T-helper 22 cell (primary cell): Measurements from ENCODE around the gene HHATL.

Experiments used
- DNase-seq: peaks from one replicate; pipeline ENCODE4 v3.0.0-alpha.2; 2020; ENCODE audit warnings: low read depth

The HHATL gene

GRCh38 chr3:42712688-42713372 lies 10.2 kb upstream of the HHATL start:
- no peak for DNase-seq

DNA sequence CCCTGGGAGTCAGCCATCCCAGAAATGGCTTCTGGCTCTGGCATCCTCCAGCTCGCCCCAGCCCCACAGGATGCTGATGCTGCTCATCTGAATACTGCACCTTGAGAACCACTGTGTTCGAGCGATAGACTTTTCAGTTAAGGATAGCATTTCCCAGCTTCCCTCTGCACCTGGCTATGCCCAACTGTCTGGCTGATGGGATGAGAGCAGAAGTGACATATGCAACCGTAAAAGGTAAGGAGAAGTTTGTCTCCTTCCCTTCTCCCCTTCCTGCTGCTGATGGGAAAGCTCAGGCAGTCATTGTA lies 9.7 kb upstream of the HHATL start:
- no peak for DNase-seq

DNA sequence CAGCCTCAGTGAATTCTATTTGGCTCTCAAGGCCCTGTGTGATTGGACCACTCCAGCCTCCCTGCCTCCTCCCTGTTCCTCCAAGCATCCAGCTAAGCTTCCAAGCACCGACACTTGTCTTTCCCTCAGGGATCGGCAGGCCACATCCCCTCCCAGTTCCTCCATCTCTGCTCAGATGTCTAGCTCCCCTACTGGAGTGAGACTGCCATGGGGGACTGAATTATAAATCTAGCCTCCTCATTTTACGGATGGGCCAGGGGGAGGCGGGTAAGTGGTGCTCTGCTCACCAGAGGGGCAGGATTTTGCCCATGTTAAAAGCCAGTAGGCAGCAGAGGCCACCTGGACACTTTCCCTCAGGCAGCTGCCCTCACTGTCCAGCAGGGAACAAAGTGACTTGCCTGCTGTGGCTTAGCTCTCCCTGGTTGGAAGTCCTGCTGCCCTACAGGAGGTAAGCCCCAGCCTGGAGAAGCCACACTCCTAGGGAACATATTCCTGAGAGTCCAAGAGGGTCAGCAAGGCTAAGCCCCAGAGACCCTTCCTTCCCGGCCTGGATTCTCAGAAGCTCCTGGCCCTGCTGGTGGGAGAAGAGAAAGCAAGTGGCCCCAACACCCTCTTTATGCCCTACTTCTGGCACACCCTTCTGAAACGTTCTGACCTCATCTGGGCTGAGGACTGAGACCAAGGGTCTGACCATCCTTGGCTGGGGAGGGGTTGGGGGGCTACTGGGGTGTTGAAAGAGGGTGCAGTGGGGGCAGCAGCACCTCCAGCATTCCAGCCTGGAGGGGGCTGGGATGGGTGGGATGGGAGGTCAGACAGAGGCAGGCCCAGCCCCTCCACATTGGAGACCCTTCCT lies 9.1 kb upstream of the HHATL start:
- DNase-seq, result no peak

DNA sequence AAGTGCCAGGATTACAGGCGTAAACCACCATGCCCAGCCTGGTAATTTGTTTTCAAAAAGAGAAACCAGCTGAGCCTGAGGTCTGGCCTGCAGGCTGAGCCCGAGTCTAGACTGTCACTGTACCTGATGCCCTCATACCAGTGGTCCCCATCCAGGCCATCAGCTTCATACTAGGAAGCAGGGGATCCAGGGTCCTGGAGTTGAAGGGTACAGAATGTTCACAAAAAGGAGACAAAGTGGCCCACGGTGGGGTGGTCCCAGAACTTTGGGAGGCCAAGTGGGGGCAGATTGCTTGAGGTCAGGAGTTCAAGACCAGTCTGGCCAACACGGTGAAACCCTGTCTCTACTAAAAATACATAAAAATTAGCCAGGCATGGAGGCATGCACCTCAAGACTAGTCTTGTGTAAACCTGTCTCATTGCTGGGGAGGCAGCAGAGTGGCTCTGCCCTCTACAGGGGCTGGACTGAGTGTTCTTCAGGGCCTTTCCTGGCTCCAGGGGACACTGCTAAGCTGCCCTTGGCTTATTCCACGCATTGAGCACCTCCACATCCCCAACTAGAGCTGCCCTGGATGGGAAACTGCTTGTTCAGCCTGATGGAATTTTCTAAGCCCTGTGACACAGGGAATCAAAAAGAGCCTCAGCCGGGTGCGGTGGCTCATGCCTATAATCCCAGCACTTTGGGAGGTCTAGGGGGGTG lies 7.9 kb upstream of the HHATL start:
- no peak for DNase-seq

DNA sequence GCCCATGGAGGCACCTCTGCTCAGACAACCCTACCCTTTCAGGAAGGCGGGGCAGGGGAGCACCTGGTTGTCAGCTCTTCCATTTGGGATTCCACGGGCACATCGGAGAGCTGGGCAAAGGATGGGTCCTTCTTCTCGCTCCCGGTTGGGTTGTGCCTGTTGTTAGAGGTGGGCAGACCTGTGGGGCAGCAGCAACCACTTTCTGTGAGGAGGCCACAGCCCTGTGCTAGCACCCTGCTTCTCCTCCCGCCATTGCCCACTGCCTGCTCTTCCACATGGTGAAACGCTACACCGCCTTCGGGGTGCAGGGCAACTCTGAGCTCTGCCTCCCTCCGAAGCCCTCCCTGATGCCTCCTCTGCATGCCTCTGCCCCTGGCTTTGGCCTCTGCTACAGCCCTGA lies 7.0 kb upstream of the HHATL start:
- DNase-seq, result no peak

- no peak for DNase-seq
These were observed 6.1 kb upstream of the HHATL start for GRCh38 chr3:42708611-42709151.

DNA sequence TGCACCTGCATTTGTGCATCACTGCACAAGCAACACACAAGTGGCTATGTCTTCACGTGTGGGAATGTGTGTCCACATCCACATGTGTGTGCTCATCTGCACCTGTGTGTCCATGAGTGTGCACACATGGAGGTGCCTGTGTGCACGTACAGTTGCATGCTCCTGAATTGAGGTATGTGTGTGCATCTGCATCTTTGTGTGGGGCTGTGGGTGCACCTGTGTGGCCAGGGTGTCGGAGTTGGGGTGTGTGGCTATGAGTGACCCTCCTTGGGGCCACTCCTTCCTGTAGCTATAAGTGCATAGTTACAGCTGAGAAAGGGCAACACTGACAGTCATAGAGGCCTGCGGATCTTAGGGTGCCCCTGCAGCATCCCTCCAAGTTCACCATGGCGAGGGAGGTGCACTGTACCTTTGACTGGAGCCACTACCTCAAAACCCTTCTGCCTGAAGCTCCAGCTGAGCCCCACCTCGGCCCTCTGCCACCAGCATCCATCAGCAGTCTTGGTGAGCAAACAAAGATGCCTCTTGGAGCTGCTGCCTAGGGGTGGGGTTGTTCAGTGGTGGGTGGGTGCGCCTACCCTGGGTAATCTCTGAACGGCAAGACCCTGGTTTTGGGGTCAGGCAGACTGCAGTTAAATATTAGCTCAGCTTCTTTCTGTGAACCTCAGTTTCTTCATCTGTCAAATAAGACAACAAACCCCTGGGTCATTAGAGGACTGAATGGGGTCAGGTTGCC lies 5.2 kb upstream of the HHATL start:
- no peak for DNase-seq

DNA sequence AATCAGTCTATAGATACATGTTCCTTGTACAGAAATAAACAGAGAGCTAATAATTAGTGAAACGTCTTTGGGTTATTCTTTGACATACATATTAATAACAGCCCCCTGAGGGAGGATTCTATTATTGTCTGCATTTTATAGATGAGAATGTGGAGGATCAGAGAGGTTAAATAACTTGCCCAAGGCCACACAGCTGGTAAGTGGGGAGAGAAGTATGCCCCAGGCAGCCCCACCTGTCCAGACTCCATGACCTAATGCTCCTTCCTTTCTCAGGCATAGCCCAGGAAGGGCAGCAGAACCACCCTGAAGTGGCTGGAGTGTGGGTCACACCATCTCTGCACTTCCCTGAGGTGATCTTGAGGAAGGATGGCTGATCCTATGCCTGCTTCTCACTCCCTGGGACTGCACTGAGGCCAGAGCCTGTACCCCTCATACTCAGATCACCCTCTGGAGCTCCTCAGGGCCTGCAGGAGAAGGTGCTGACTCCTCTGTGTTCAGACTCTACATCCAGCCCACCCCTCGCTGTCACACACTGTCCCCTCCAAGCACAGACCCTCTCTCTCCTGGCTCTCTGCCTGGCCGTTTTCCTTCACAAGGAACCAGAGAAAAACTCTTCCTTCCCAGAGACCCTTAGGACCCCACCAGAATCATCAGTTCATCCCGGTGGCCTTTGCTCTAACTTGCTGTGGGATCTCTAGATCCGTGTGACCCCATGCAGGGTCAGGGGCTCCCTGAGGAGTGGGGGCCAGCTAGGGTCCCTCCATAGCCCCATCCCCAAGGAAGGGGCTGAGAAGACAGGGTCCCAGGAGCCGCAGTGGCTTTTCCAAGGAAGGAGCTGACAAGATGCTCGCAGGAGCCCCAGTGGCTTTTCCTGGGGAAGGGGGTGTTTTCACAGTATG lies 4.4 kb upstream of the HHATL start:
- DNase-seq, result no peak

DNA sequence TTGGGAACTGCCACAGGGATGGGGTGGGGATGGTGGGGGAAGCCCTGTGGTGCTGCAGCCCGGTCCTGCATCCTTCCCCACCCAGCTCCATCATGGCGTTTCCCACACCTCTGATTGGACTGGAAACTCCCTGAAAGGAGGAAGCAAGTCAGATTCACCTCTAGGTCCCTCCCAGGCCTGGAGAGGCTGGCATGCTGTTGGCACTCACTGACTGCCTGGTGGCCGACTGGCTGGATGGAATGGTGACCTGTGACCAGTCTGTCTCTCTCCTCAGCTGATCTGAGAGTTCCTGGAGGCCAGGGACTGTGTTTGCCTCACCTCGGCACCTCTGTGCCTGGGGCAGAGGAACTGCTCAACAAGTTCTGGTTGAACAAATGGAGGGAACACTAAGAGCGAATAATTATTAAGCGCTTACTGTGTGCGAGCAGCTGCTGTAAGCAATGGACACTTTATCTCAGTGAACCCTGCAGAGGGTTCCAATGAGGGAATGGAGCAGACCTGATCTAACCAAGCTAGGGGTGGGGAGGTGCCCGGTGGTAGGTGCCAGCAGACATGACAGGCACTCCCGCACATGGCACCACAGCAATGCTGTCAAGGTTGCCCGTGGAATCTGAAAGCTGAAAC lies 3.5 kb upstream of the HHATL start:
- DNase-seq, result no peak

DNA sequence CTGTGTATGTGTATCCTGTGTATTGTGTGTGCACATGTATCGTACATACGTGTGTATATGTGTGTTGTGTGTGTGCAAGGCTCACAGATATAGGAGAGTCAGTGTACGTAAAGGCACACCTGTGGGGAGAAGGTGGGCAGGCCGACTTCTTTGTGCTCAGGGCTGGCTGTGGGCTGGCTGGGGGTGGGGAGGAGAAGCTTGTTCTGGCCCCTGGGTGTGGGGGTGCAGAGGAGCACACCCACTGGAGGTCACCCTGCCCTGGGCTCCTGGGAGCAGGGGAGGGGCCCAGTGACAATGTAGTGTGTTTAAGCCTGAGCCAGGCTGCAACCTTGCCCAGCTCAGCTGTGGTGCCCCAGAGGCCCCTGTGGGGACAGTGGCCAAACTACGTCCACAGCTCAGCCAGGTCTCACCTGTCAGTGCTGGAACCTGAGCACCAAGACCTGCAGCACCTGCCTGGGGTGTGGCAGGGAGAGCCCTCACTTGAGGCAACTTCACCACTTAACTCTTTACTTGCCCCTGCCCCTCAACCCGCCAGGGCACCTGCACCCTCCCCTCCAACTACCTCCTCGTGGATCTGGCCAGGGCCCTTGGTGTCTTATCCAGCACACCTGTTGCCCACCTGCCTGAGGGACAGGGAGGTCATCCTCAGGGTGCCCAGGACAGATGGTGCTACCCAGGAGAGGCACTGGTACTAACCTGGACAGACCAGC lies 2.6 kb upstream of the HHATL start:
- DNase-seq, result no peak

DNA sequence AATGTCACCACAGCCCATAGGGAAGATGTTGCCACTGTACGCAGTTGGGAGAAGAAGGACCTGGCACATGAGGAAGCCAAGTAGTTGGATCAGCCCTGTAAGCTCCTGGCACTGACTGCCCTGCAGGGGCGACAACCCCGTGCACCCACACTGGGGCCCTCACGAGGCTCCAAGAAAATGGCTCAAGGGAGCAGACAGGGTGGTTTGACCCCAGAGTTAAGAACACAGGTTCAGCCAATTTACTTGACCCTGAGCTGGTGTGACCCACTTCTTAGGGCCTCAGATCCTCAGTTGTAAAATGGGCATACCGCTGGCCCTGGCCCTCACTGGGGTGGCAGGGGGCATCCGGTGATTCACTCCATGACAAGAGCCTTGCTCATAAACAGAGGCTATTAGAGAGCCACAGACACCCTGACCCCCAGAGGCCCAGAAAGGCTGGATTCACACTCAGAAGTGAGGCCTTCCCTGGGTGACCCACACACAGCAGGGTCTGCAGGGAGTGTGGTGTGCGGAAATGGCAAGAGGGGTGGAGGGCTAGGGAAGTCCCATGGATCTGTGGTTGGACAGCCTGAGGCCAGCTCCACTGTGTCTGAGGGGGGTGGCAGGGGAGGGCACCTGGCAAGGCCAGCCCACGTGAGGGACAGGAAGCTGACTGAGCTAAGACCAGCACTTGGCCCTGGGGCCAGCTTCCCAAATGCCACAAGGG lies 1.7 kb upstream of the HHATL start:
- no peak for DNase-seq

DNA sequence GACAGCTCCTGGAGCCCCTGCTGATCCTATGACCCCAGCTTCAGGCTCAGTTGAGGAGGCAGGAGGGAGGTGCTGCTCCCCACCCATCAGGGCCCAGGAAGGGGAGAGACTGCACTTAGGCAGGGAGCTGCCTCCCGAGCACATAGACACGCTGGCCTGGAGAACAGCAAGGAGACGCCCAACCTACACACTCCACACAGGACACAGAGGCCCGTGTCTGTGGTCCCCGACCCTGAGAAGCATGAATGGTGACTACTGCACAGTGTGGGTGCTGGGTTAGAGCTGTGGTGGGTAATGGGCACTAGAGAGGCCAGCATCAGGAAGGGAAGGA lies 1.1 kb upstream of the HHATL start:
- no peak for DNase-seq

GRCh38 chr3:42702982-42703694 lies 540 bp upstream of the HHATL start:
- no peak for DNase-seq

DNA sequence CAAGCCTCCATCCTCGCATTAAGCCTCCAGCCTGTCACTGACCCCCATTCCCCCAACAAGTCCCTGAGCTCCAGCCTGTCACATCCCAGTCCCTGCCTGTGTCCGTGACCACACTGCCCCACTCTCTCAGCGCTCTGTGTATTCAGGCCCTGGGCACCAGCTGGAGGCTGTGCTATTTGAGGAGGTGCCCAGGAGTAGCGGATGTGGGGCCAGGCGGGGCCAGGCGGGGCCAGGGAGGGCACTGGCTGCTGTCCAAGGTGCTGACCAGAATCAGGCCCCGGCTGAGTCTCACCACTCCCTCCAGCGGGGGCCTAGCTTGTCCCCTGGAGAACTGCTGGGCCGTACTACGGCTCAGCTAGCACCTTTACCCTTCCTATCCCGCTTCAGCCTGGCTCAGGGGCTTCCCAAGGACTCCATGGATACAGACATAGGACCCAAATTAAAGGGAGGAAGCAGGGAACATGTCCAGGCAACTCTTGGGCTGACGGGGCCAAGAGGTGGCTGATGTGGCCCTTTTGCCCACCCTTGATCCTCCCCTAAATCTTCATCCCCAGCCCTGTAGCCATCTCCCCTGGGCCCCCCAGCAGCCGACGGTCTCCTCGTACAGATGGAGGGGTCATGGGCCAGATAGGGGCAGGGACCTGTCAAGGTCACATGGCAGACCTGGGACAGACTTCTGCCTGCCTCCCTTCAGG lies 1.1 kb downstream of the HHATL start:
- DNase-seq, result no peak

DNA sequence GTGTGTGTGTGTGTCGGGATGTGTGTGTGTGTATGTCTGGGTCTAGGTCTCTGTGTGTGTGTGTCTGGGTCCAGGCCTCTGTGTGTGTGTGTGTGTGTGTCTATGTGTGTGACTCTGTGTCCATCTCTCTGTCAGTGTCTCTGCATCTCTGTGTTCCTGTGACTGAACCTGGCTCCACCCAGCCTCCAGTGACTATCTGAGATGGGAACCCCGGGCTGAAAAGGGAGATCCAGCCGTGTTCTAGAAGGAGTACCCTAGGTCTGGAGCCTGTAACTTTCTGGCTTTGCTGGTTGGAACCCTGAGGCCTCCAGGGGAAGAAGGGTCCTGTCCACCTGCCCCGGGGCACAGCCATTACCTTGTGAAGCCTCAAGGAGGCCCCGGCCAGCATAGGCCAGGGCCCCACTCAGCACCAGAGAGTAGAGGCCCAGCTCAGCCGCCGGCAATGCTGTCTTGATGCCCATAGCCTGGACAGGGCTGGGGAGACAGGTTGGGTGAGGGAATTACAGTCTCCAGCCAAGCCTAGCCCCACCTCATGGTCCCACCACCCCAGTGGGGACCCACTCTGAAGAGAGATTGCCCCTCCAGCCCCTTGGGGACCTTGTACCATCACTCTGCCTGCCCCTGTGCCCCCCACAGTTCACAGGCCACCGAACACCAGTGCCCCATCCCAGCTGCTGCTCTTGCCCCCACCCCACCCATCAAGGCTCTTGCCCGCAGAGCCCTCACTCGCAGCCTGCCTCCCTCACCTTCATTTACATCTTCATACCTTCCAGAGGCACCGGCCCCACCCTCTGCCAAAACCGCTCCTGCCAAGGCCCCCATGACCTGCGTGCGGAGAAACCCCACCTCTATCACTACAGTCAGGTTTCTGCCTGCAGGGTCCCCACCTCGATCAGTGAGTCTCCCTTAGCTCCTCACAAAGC lies 2.0 kb downstream of the HHATL start:
- no peak for DNase-seq

- no peak for DNase-seq
These were observed 3.1 kb downstream of the HHATL start for GRCh38 chr3:42699511-42699971.

DNA sequence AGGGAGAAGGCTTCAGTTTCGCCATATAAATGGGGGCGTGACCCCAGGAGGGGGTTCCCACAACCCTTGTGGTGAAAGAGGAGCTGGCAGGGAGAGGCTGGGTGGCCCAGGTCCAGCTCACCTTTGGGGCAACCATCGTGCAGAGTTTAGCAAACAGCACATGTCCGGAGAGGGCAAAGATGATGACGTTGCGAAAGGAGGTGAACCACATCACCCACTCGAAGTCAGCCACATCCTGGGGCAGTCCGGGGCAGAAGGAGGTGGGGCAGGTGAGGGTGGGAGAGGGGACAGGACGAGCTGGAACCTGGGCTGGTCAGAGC lies 3.7 kb downstream of the HHATL start:
- DNase-seq, result no peak
